PC-9 (cell line): ENCODE results near the gene SDR42E1. TPM values are rescaled to one million over a fixed set of nuclear protein-coding genes. Genes with fewer than 3 reads are reported as not detected.

Experiments
- BruUV-seq: library from RNA; stranded (reverse); fragments of 400-500 nt; replicated peaks from 2 replicates; lab custom pipeline; 2021; lab: Mats Ljungman, UMichigan
- CTCF ChIA-PET: fragments of 300-600 bp; sonication (Branson Sonifier 250); formaldehyde crosslinking; loops from one replicate; lab custom pipeline; 2022; ENCODE audit warnings: antibody characterized with exemption; lab: Charles Lee
- POLR2A ChIA-PET: fragments of 300-600 bp; sonication (Branson Sonifier 250); formaldehyde crosslinking; loops from one replicate; lab custom pipeline; 2022; ENCODE audit warnings: antibody characterized with exemption; ENCODE audit not compliant: unreplicated experiment; lab: Charles Lee
- DNase-seq, 2 experiments: peaks; one replicate each; pipeline versions ENCODE4 v3.0.0 to v3.0.0-alpha.2; 2015 to 2022; ENCODE audit warnings: mixed read lengths in 1 of 2
- H2AFZ ChIP-seq: fragments of 200-600 bp; sonication (generic); 2 replicates; pipeline ENCODE4 v1.8.1; 2017; ENCODE audit warnings: antibody characterized with exemption
- H3F3A ChIP-seq: fragments of 200-600 bp; sonication (generic); 2 replicates; pipeline ENCODE4 v1.8.1; 2017; ENCODE audit warnings: antibody characterized with exemption, mild to moderate bottlenecking, low read depth; ENCODE audit not compliant: insufficient read depth
- H3K27ac ChIP-seq: fragments of 200-600 bp; sonication (generic); 2 replicates; pipeline ENCODE4 v1.6.1; 2016; ENCODE audit warnings: mixed run types
- H3K27me3 ChIP-seq: fragments of 200-600 bp; sonication (generic); 2 replicates; pipeline ENCODE4 v1.6.1; 2016; ENCODE audit warnings: low read depth, mixed run types; ENCODE audit not compliant: insufficient read depth
- H3K36me3 ChIP-seq: fragments of 200-600 bp; sonication (generic); 2 replicates; pipeline ENCODE4 v1.6.1; 2016; ENCODE audit warnings: low read depth, mixed run types
- H3K4me1 ChIP-seq: fragments of 200-600 bp; sonication (generic); replicated peaks from 2 replicates; pipeline ENCODE4 v1.6.1; 2016; ENCODE audit warnings: mixed run types; ENCODE audit not compliant: insufficient read depth
- H3K4me2 ChIP-seq: fragments of 200-600 bp; sonication (generic); 2 replicates; pipeline ENCODE4 v1.6.1; 2017; ENCODE audit warnings: mixed run types
- H3K4me3 ChIP-seq: fragments of 200-600 bp; sonication (generic); 2 replicates; pipeline ENCODE4 v1.6.1; 2016; ENCODE audit warnings: mixed run types
- H3K79me2 ChIP-seq: fragments of 200-600 bp; sonication (generic); 2 replicates; pipeline ENCODE4 v1.6.1; 2017; ENCODE audit warnings: low read depth, mixed run types
- H3K9me2 ChIP-seq: fragments of 200-600 bp; sonication (generic); 2 replicates; pipeline ENCODE4 v1.8.1; 2017; ENCODE audit warnings: mild to moderate bottlenecking; ENCODE audit not compliant: insufficient read depth
- H3K9me3 ChIP-seq: fragments of 200-600 bp; sonication (generic); 2 replicates; pipeline ENCODE4 v1.8.1; 2016; ENCODE audit warnings: low read depth; ENCODE audit not compliant: insufficient read depth
- H4K20me1 ChIP-seq: fragments of 200-600 bp; sonication (generic); 2 replicates; pipeline ENCODE4 v1.8.1; 2017; ENCODE audit not compliant: insufficient read depth
- EZH2 ChIP-seq: fragments of 200-600 bp; sonication (generic); IDR thresholded peaks from 2 replicates; pipeline ENCODE4 v1.8.0; 2017; ENCODE audit warnings: antibody characterized with exemption, low read depth
- intact Hi-C: fragments of 100-400 bp; cut with micrococcal nuclease; formaldehyde crosslinking; loops from one replicate; pipeline ENCODE4 v1.10.0; 2022; ENCODE audit not compliant: unreplicated experiment
- total RNA-seq: library from RNA; stranded (reverse); gene quantifications from 2 replicates; pipeline ENCODE4 v1.2.3, GENCODE V29; 2021
- TF ChIP-seq, protein P1 (sequence below): fragments of 200-600 bp; sonication (generic); conservative IDR thresholded peaks from 2 replicates; pipeline ENCODE4 v1.6.1; 2017; ENCODE audit warnings: mixed run types, antibody characterized with exemption, mild to moderate bottlenecking, moderate library complexity

SDR42E1 gene
- total RNA-seq, 1 experiment from 2014 or later, result 11.6 TPM

DNA sequence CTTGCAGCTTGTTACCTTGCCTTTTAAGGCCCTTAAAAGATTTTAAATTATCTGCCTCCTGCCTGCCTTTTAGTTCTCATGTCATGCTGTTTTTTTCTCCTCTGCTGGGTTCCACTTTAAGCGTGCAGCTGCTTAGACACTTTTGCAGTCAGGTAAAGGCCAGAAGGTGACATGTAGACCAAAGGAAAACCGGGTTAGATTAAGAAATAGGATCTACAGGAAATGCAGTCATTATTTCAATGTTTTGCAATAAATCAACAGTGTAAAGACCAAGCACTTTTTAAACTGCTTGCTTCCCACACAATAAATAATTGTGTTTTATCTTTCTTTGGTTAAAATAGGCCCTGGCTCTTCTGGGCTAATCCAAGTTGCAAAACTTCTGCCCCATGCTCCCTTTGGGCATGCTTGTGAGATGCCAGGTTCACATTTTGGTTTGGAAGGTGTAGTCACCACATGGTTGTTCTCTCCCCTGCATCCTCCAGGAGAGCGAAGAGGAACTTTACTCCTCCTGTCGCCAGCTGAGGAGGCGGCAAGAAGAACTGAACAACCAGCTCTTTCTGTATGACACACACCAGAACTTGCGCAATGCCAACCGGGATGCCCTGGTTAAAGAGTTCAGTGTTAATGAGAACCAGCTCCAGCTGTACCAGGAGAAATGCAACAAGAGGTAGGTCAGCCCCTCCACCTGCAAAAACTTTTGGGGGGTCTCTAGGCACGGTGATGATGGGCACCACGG lies 54.9 kb downstream of the SDR42E1 start:
- intact Hi-C loops, result no loop called here
- Histone ChIP-seq H3K4me2 (no peak overlapping the region), H3F3A (no peaks in the 10 kb centered on the region), H2AFZ (no peak overlapping the region), H3K9me2 (no peaks in the 10 kb centered on the region), H3K4me1 (no peaks in the 10 kb centered on the region), H3K79me2 (no peaks in the 10 kb centered on the region), H3K4me3 (no peak overlapping the region), H3K27ac (no peak overlapping the region), H3K9me3 (peaks cover 2% of the 10 kb centered on the region; the same call in 1 of the 2 replicates), H3K27me3 (0 out of 2 replicates have a peak, but pooled peaks cover 5% of the 10 kb centered on the region), H3K36me3 (no peaks in the 10 kb centered on the region), H4K20me1 (no peaks in the 10 kb centered on the region)
- ChIA-PET POLR2A (no interaction called here), CTCF (no interaction called here)
- DNase-seq, result no peak
- no peak for TF ChIP-seq EZH2
- TF ChIP-seq, protein P1, sequence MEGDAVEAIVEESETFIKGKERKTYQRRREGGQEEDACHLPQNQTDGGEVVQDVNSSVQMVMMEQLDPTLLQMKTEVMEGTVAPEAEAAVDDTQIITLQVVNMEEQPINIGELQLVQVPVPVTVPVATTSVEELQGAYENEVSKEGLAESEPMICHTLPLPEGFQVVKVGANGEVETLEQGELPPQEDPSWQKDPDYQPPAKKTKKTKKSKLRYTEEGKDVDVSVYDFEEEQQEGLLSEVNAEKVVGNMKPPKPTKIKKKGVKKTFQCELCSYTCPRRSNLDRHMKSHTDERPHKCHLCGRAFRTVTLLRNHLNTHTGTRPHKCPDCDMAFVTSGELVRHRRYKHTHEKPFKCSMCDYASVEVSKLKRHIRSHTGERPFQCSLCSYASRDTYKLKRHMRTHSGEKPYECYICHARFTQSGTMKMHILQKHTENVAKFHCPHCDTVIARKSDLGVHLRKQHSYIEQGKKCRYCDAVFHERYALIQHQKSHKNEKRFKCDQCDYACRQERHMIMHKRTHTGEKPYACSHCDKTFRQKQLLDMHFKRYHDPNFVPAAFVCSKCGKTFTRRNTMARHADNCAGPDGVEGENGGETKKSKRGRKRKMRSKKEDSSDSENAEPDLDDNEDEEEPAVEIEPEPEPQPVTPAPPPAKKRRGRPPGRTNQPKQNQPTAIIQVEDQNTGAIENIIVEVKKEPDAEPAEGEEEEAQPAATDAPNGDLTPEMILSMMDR, result no peak
- no TSS peak for BruUV-seq

DNA sequence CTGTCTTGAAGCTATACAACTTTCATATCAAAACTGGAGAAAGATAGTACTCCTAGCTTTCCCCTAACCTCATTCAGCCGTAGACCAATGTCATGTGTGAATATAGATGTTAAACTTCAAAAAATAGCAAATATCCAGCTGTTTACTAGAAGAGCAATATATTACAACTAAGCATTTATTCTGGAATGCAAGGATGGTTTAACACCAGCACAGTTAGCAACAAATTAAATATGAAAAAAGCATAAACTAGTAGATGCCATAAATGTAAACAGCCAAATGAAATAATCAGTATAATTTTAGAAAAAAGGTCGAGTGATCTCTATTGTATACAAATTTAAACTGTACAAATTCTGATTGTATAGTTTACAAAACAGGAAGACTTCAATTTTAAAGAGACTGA lies 59.7 kb downstream of the SDR42E1 start:
- Histone ChIP-seq H3F3A (no peaks in the 10 kb centered on the region), H3K79me2 (no peaks in the 10 kb centered on the region), H2AFZ (no peak overlapping the region), H3K4me3 (no peak overlapping the region), H3K27me3 (no peaks in the 10 kb centered on the region), H3K9me3 (peaks cover 5% of the 10 kb centered on the region; the same call in 1 of the 2 replicates), H3K4me2 (no peak overlapping the region), H3K36me3 (no peaks in the 10 kb centered on the region), H3K27ac (no peak overlapping the region), H3K4me1 (no peaks in the 10 kb centered on the region), H3K9me2 (no peaks in the 10 kb centered on the region), H4K20me1 (no peaks in the 10 kb centered on the region)
- no peak for TF ChIP-seq EZH2
- TF ChIP-seq, protein P1, result no peak
- no peak for DNase-seq
- POLR2A ChIA-PET, result no interaction called here
- CTCF ChIA-PET, result no interaction called here
- intact Hi-C loops, result no loop called here
- no TSS peak for BruUV-seq

- Histone ChIP-seq H3K27ac (no peak overlapping the region), H3K9me3 (0 out of 2 replicates have a peak, but pooled peaks cover 1% of the 10 kb centered on the region), H3K4me1 (no peaks in the 10 kb centered on the region), H3F3A (no peaks in the 10 kb centered on the region), H3K27me3 (no peaks in the 10 kb centered on the region), H2AFZ (no peak overlapping the region), H3K4me3 (no peak overlapping the region), H3K79me2 (no peaks in the 10 kb centered on the region), H3K36me3 (no peaks in the 10 kb centered on the region), H4K20me1 (no peaks in the 10 kb centered on the region), H3K9me2 (no peaks in the 10 kb centered on the region), H3K4me2 (no peak overlapping the region)
- POLR2A ChIA-PET, result no interaction called here
- DNase-seq, result no peak
- intact Hi-C loops, result no loop called here
- TF ChIP-seq EZH2, result no peak
- TF ChIP-seq, protein P1, result no peak
- no TSS peak for BruUV-seq
- CTCF ChIA-PET, result no interaction called here
Measured at GRCh38 chr16:81946206-81946605, 65.1 kb downstream of the SDR42E1 start.
